ENCODE measurements around the gene LRRN3. TPM values are rescaled to one million over a fixed set of nuclear protein-coding genes. Genes with fewer than 3 reads are reported as not detected.

The LRRN3 gene
- total RNA-seq, 1 donor from 2014 or later = 2.2 TPM

DNA sequence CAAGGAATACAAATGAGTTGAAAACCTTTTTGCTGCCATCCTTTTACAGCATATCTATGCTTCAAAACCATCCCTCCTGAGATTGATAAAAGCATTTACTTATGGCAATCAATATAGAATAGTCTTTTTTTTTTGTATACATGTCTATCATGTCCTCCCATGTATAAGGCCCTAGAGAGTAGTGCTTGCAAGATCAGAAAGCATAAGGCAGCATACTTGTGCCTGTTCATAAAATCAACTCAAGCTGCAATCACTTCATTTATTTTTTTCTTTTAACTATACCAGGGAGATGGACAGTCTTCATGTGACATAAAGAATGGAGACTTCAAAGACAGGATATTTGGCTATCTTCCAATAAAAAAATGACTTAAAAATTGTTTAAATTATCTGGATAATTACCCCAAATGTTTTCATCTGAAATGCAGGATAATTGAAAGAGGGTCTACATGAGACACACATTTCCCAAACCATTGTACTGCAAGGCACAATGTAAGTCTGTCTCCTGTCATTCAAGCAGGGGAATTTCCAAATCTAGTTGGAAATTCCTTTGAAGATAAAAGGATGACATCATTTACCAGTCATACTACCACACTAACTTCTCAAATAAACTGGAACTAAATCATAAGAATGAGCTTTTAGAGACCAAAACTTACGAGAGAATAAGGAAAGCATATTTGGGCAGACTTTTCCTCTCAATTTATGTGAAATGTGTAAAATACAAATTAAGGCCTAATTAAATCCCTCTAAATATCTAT lies 22.5 kb downstream of the LRRN3 start:
- Mint-ChIP-seq H3K36me3 (ENCODE audit: low read depth, unreplicated experiment) (no peaks in the 10 kb centered on the region), H3K9me3 (ENCODE audit: unreplicated experiment) (no peaks in the 10 kb centered on the region), H3K27ac (ENCODE audit: unreplicated experiment) (peak overlapping the region; percentile 83), H3K27me3 (ENCODE audit: low read depth, unreplicated experiment) (no peaks in the 10 kb centered on the region), H3K4me3 (ENCODE audit: unreplicated experiment) (no peak overlapping the region), H3K4me1 (ENCODE audit: low read depth, unreplicated experiment) (peaks cover 18% of the 10 kb centered on the region)
- H3K4me2 ChIP-seq (ENCODE audit: low read length) = peak overlapping the region; percentile 75
- H2AFZ ChIP-seq (ENCODE audit: low read depth, low read length) = no peak overlapping the region
- peaks cover 18% of the 10 kb centered on the region for H3K4me1 ChIP-seq (ENCODE audit: insufficient read depth, low read length)
- TF ChIP-seq EZH2 (IDR thresholded peaks at IDR 0.05; ENCODE audit: insufficient read depth, low read length) = no peak
- TF ChIP-seq, protein P1, sequence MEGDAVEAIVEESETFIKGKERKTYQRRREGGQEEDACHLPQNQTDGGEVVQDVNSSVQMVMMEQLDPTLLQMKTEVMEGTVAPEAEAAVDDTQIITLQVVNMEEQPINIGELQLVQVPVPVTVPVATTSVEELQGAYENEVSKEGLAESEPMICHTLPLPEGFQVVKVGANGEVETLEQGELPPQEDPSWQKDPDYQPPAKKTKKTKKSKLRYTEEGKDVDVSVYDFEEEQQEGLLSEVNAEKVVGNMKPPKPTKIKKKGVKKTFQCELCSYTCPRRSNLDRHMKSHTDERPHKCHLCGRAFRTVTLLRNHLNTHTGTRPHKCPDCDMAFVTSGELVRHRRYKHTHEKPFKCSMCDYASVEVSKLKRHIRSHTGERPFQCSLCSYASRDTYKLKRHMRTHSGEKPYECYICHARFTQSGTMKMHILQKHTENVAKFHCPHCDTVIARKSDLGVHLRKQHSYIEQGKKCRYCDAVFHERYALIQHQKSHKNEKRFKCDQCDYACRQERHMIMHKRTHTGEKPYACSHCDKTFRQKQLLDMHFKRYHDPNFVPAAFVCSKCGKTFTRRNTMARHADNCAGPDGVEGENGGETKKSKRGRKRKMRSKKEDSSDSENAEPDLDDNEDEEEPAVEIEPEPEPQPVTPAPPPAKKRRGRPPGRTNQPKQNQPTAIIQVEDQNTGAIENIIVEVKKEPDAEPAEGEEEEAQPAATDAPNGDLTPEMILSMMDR (IDR thresholded peaks at IDR 0.05; ENCODE audit: insufficient read depth, low read depth, low read length) = no peak
- peak; percentile 80 for DNase-seq (ENCODE audit: low read depth)
- peak overlapping the region; percentile 61 for H3K9ac ChIP-seq (ENCODE audit: low read length)
- H4K20me1 ChIP-seq (ENCODE audit: insufficient read depth, low read length) = no peaks in the 10 kb centered on the region
- H3K27ac ChIP-seq (ENCODE audit: low read depth, low read length) = peak overlapping the region; percentile 77
- H3K4me3 ChIP-seq (ENCODE audit: insufficient read depth, low read depth, low read length) = no peak overlapping the region
- peak; percentile 55 for FAIRE-seq
- no peaks in the 10 kb centered on the region for H3K9me3 ChIP-seq (ENCODE audit: insufficient read depth, low read depth, low read length)
- H3K27me3 ChIP-seq (ENCODE audit: insufficient read depth, low read length) = no peaks in the 10 kb centered on the region
- no peaks in the 10 kb centered on the region for H3K79me2 ChIP-seq (ENCODE audit: insufficient read depth, low read length)
- no peaks in the 10 kb centered on the region for H3K36me3 ChIP-seq (ENCODE audit: insufficient read depth, low read length)

DNA sequence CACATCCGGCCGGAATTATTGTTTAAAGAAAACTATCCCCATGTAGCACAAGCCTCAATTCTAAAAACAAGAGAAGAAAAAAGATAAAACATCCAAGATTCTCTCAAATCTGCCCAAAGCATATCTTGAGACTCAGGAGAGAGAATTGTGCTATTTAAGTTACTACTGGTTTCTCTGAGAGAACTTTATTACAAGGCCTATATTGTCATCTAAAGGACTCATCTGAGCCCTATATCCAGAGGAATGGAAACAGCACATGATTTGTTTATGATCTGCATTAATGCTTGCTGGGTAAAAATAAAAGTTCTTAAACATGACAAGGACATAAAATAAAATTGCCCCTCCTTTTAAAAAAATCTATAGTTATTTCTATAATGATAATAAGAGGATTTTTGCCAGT lies 25.0 kb downstream of the LRRN3 start:
- no peak for FAIRE-seq
- H3K4me1 Mint-ChIP-seq (ENCODE audit: low read depth, unreplicated experiment) = peaks cover 18% of the 10 kb centered on the region

DNA sequence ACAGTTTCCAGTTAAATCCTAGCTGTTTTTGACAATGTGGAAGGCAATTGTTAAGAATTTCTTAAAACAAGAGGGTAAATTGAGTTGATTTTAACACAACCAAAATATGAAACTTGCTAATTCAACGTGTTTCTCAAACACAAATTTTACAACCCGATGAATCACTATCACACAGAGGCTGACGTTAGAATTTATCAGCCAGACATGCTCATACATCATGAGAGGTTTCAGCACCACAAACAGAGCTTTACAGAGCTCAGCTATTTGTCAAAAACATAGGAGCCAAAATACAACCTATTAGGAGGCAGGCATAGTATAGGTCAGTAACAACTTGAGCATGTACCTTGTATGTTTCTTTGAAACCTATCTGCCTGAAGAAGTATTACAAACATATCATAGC lies 36.1 kb downstream of the LRRN3 start:
- Histone ChIP-seq H3K4me2 (ENCODE audit: low read length) (no peak overlapping the region), H4K20me1 (ENCODE audit: insufficient read depth, low read length) (no peaks in the 10 kb centered on the region), H3K27me3 (ENCODE audit: insufficient read depth, low read length) (no peaks in the 10 kb centered on the region), H3K9ac (ENCODE audit: low read length) (no peak overlapping the region), H2AFZ (ENCODE audit: low read depth, low read length) (no peak overlapping the region), H3K36me3 (ENCODE audit: insufficient read depth, low read length) (no peaks in the 10 kb centered on the region), H3K9me3 (ENCODE audit: insufficient read depth, low read depth, low read length) (no peaks in the 10 kb centered on the region), H3K27ac (ENCODE audit: low read depth, low read length) (no peak overlapping the region), H3K79me2 (ENCODE audit: insufficient read depth, low read length) (no peaks in the 10 kb centered on the region), H3K4me3 (ENCODE audit: insufficient read depth, low read depth, low read length) (no peak overlapping the region), H3K4me1 (ENCODE audit: insufficient read depth, low read length) (no peaks in the 10 kb centered on the region)
- TF ChIP-seq, protein P1 (IDR thresholded peaks at IDR 0.05; ENCODE audit: insufficient read depth, low read depth, low read length) = no peak
- TF ChIP-seq EZH2 (IDR thresholded peaks at IDR 0.05; ENCODE audit: insufficient read depth, low read length) = no peak
- Mint-ChIP-seq H3K4me3 (ENCODE audit: unreplicated experiment) (no peak overlapping the region), H3K4me1 (ENCODE audit: low read depth, unreplicated experiment) (no peaks in the 10 kb centered on the region), H3K27ac (ENCODE audit: unreplicated experiment) (no peak overlapping the region), H3K36me3 (ENCODE audit: low read depth, unreplicated experiment) (no peaks in the 10 kb centered on the region), H3K9me3 (ENCODE audit: unreplicated experiment) (no peaks in the 10 kb centered on the region), H3K27me3 (ENCODE audit: low read depth, unreplicated experiment) (no peaks in the 10 kb centered on the region)
- DNase-seq (ENCODE audit: low read depth) (peak; percentile 54), FAIRE-seq (peak; percentile 63)

More for the DNA sequence above, 25.0 kb downstream of the LRRN3 start:
- no peaks in the 10 kb centered on the region for H3K27me3 ChIP-seq (ENCODE audit: insufficient read depth, low read length)
- Mint-ChIP-seq H3K4me3 (ENCODE audit: unreplicated experiment) (no peak overlapping the region), H3K27ac (ENCODE audit: unreplicated experiment) (no peak overlapping the region), H3K9me3 (ENCODE audit: unreplicated experiment) (no peaks in the 10 kb centered on the region), H3K27me3 (ENCODE audit: low read depth, unreplicated experiment) (no peaks in the 10 kb centered on the region), H3K36me3 (ENCODE audit: low read depth, unreplicated experiment) (no peaks in the 10 kb centered on the region)
- H3K9me3 ChIP-seq (ENCODE audit: insufficient read depth, low read depth, low read length) = no peaks in the 10 kb centered on the region
- H3K36me3 ChIP-seq (ENCODE audit: insufficient read depth, low read length) = no peaks in the 10 kb centered on the region
- H3K4me2 ChIP-seq (ENCODE audit: low read length) = no peak overlapping the region
- H3K4me3 ChIP-seq (ENCODE audit: insufficient read depth, low read depth, low read length) = no peak overlapping the region
- peaks cover 18% of the 10 kb centered on the region for H3K4me1 ChIP-seq (ENCODE audit: insufficient read depth, low read length)
- no peaks in the 10 kb centered on the region for H3K79me2 ChIP-seq (ENCODE audit: insufficient read depth, low read length)
- no peak overlapping the region for H3K27ac ChIP-seq (ENCODE audit: low read depth, low read length)
- no peak for TF ChIP-seq EZH2 (IDR thresholded peaks at IDR 0.05; ENCODE audit: insufficient read depth, low read length)
- no peak overlapping the region for H2AFZ ChIP-seq (ENCODE audit: low read depth, low read length)
- H4K20me1 ChIP-seq (ENCODE audit: insufficient read depth, low read length) = no peaks in the 10 kb centered on the region
- H3K9ac ChIP-seq (ENCODE audit: low read length) = no peak overlapping the region
- no peak for DNase-seq (ENCODE audit: low read depth)
